ENCODE measurements around the gene PNMA6A. TPM values are rescaled to one million over a fixed set of nuclear protein-coding genes. Genes with fewer than 3 reads are reported as not detected.

The PNMA6A gene
- total and polyA plus RNA-seq, 9 of the 15 experiments (the other 6 are each of a cell fraction or from before 2014, with no cell fraction given) = 0.10 to 6.9 (median 1.3) TPM

GRCh38 chrX:153057281-153057680 is 15.0 kb upstream of the PNMA6A start:
- H3K9me3 ChIP-seq (replicated peaks; ENCODE audit: control insufficient read depth, insufficient read depth, low read depth, low read length) = no peaks in the 10 kb centered on the region
- no peak for ATAC-seq
- ChIA-PET POLR2A (no interaction called here), CTCF (ENCODE audit: low intra/inter-chr PET ratio) (no interaction called here)
- FAIRE-seq = no peak
- H3K9me1 ChIP-seq (ENCODE audit: control insufficient read depth, insufficient read depth, low read length) = no peaks in the 10 kb centered on the region
- intact Hi-C loops (cut with micrococcal nuclease) (no loop called here), in situ Hi-C loops (cut with MboI) (no loop called here)
- no peak overlapping the region for H3K4me2 ChIP-seq (ENCODE audit: insufficient read depth, low read length)
- no peak overlapping the region for H2AFZ ChIP-seq (ENCODE audit: low read depth, low read length)
- no TSS peak for BruUV-seq (replicated peaks)
- no peaks in the 10 kb centered on the region for H4K20me1 ChIP-seq (replicated peaks; ENCODE audit: control insufficient read depth, insufficient read depth, low read length)
- H3K4me3 ChIP-seq = no peak overlapping the region
- no peak overlapping the region for H3K27ac ChIP-seq (ENCODE audit: extremely low read depth, low read depth, low read length)
- no peak overlapping the region for H3K9ac ChIP-seq (ENCODE audit: insufficient read depth in 1 of 2, low read depth in 2 of 2, low read length in 2 of 2)
- no peak for DNase-seq (ENCODE audit: extremely low read depth in 1 of 4, low spot score in 3 of 4)
- no peaks in the 10 kb centered on the region for H3K27me3 ChIP-seq (ENCODE audit: control insufficient read depth in 2 of 2, insufficient read depth in 2 of 2, low read length in 2 of 2)
- WGBS (ENCODE audit: insufficient coverage, low coverage, missing lambda C conversion rate) = 55% methylated on average over 3 of the region's 11 CpGs
- H3K36me3 ChIP-seq (ENCODE audit: control insufficient read depth, insufficient read depth, low read length) = no peaks in the 10 kb centered on the region
- H3K4me1 ChIP-seq (replicated peaks in 1 of 2; ENCODE audit: control insufficient read depth in 2 of 2, insufficient read depth in 2 of 2, low read length in 2 of 2) = peaks cover 5 to 13% of the 10 kb centered on the region in 2 experiments; a peak in 3 of 5 replicates
- TF ChIP-seq ZNF436 (CRISPR knock-in tag; IDR thresholded peaks at IDR 0.05) (no peak), SMAD4 (CRISPR knock-in tag; conservative IDR thresholded peaks at IDR 0.05) (no peak), MCM5 (IDR thresholded peaks at IDR 0.05; ENCODE audit: low read depth) (no peak), SIX5 (IDR thresholded peaks at IDR 0.05; ENCODE audit: borderline replicate concordance in 1 of 2, insufficient read depth in 1 of 2, low read depth in 1 of 2, low read length in 2 of 2) (no peak), ID3 (CRISPR knock-in tag; IDR thresholded peaks at IDR 0.05) (no peak), ID3 (tag; IDR thresholded peaks at IDR 0.05) (no peak), U2AF2 (optimal IDR thresholded peaks at IDR 0.05; ENCODE audit: low read depth, low read length) (no peak), ZNF277 (CRISPR knock-in tag; IDR thresholded peaks at IDR 0.05; ENCODE audit: borderline replicate concordance) (no peak), ZNF699 (CRISPR knock-in tag; IDR thresholded peaks at IDR 0.05; ENCODE audit: insufficient replicate concordance) (no peak), ZNF696 (CRISPR knock-in tag; conservative IDR thresholded peaks at IDR 0.05) (no peak), CEBPG (CRISPR knock-in tag; IDR thresholded peaks at IDR 0.05) (no peak), CEBPG (tag; conservative IDR thresholded peaks at IDR 0.05 in 1 of 2, IDR thresholded peaks at IDR 0.05 in 1 of 2) (no peak), ARID4B (CRISPR knock-in tag; IDR thresholded peaks at IDR 0.05) (no peak), HINFP (tag; conservative IDR thresholded peaks at IDR 0.05; ENCODE audit: low read depth) (no peak), RNF2 (IDR thresholded peaks at IDR 0.05) (no peak), DNMT1 (IDR thresholded peaks at IDR 0.05) (no peak)
- H3K79me2 ChIP-seq (ENCODE audit: control insufficient read depth, insufficient read depth, low read length) = no peaks in the 10 kb centered on the region
